Stimulated activated naive CD8-positive, alpha-beta T cell treated with anti-CD3 and anti-CD28 coated beads, Interleukin-15, amount 100 ng/mL, for 72 hours (primary cell): ENCODE measurements around the gene SARDH.
"Not testable (repeated sequence)": the region's sequence is repeated elsewhere in the genome, so short reads cannot be mapped to it uniquely, and the experiment has no call there.

Experiments
- ATAC-seq: fragments of 150-1000 bp; cut with Tn5 transposase; 2 replicates; pipeline ENCODE4 v1.10.0; 2021; ENCODE audit warnings: mild to moderate bottlenecking, moderate library complexity
- DNase-seq, 2 donors: peaks; one replicate each; pipeline ENCODE4 v3.0.0; 2021 to 2022
- H3K27ac Mint-ChIP-seq, 2 donors: one replicate each; pipeline ENCODE4 v1.8.0; 2022; ENCODE audit warnings: mild to moderate bottlenecking in 2 of 2, mixed read lengths in 2 of 2, moderate library complexity in 2 of 2
- H3K27me3 Mint-ChIP-seq: one replicate; pipeline ENCODE4 v1.8.0; 2022; ENCODE audit warnings: mixed read lengths
- H3K4me1 Mint-ChIP-seq: one replicate; pipeline ENCODE4 v1.8.0; 2022; ENCODE audit warnings: mild to moderate bottlenecking, mixed read lengths
- H3K4me3 Mint-ChIP-seq, 2 donors: one replicate each; pipeline ENCODE4 v1.8.0; 2022; ENCODE audit warnings: mild to moderate bottlenecking in 2 of 2, mixed read lengths in 2 of 2, moderate library complexity in 1 of 2
- H3K9me3 Mint-ChIP-seq, 2 donors: one replicate each; pipeline ENCODE4 v1.8.0; 2022; ENCODE audit warnings: mixed read lengths in 2 of 2

Gene SARDH

GRCh38 chr9:133632806-133633680 lies 105.1 kb downstream of the SARDH start:
- Mint-ChIP-seq H3K27me3 (no peaks in the 10 kb centered on the region), H3K4me3 (no peak overlapping the region), H3K9me3 (no peaks in the 10 kb centered on the region), H3K27ac (peak overlapping the region in 1 of 2 donors; percentile 49), H3K4me1 (no peaks in the 10 kb centered on the region)
- no peak for DNase-seq
- no peak for ATAC-seq

GRCh38 chr9:133631111-133631510 lies 107.0 kb downstream of the SARDH start:
- ATAC-seq (no peak), DNase-seq (no peak)
- Mint-ChIP-seq H3K9me3 (peaks cover 13 to 15% of the 10 kb centered on the region in 2 donors), H3K4me3 (no peak overlapping the region), H3K4me1 (no peaks in the 10 kb centered on the region), H3K27ac (peak overlapping the region in 1 of 2 donors; percentile 44), H3K27me3 (no peaks in the 10 kb centered on the region)

GRCh38 chr9:133629221-133630110 lies 108.7 kb downstream of the SARDH start:
- peaks cover 16 to 27% of the 10 kb centered on the region in 2 donors for H3K9me3 Mint-ChIP-seq
- DNase-seq (no peak), ATAC-seq (no peak)
- peak overlapping the region in 1 of 2 donors; percentile 36 for H3K27ac Mint-ChIP-seq
- H3K27me3 Mint-ChIP-seq: no peaks in the 10 kb centered on the region
- no peak overlapping the region for H3K4me3 Mint-ChIP-seq
- no peaks in the 10 kb centered on the region for H3K4me1 Mint-ChIP-seq

GRCh38 chr9:133628766-133629165 lies 109.4 kb downstream of the SARDH start:
- Mint-ChIP-seq H3K4me1 (no peaks in the 10 kb centered on the region), H3K27me3 (no peaks in the 10 kb centered on the region), H3K27ac (no peak overlapping the region), H3K9me3 (peaks cover 16 to 29% of the 10 kb centered on the region in 2 donors), H3K4me3 (no peak overlapping the region)
- ATAC-seq: no peak
- DNase-seq: no peak

GRCh38 chr9:133627341-133627740 lies 110.8 kb downstream of the SARDH start:
- peaks cover 16 to 29% of the 10 kb centered on the region in 2 donors for H3K9me3 Mint-ChIP-seq
- DNase-seq: no peak
- no peak for ATAC-seq
- H3K27ac Mint-ChIP-seq: no peak overlapping the region
- H3K4me3 Mint-ChIP-seq: no peak overlapping the region
- H3K27me3 Mint-ChIP-seq: no peaks in the 10 kb centered on the region
- H3K4me1 Mint-ChIP-seq: peaks cover 3% of the 10 kb centered on the region

- H3K4me3 Mint-ChIP-seq, DNase-seq, H3K27ac Mint-ChIP-seq, ATAC-seq, H3K27me3 Mint-ChIP-seq: not testable (repeated sequence)
- Mint-ChIP-seq H3K9me3 (peaks cover 16 to 29% of the 10 kb centered on the region in 2 donors), H3K4me1 (peaks cover 17% of the 10 kb centered on the region)
Observed at GRCh38 chr9:133626008-133626407, 112.1 kb downstream of the SARDH start.

- H3K4me3 Mint-ChIP-seq: no peak overlapping the region
- no peak overlapping the region for H3K27ac Mint-ChIP-seq
- no peak for DNase-seq
Observed at GRCh38 chr9:133622555-133622954, 115.6 kb downstream of the SARDH start.

GRCh38 chr9:133621725-133622267 lies 116.4 kb downstream of the SARDH start:
- H3K9me3 Mint-ChIP-seq: peaks cover 10 to 20% of the 10 kb centered on the region in 2 donors
- no peak overlapping the region for H3K27ac Mint-ChIP-seq
- peak overlapping the region; percentile 34 to 44 for H3K4me3 Mint-ChIP-seq
- ATAC-seq: no peak
- DNase-seq: no peak
- no peaks in the 10 kb centered on the region for H3K27me3 Mint-ChIP-seq
- H3K4me1 Mint-ChIP-seq: peaks cover 33% of the 10 kb centered on the region

More at GRCh38 chr9:133622555-133622954, 115.6 kb downstream of the SARDH start:
- peaks cover 16 to 28% of the 10 kb centered on the region in 2 donors for H3K9me3 Mint-ChIP-seq
- ATAC-seq: no peak
- peaks cover 33% of the 10 kb centered on the region for H3K4me1 Mint-ChIP-seq
- no peaks in the 10 kb centered on the region for H3K27me3 Mint-ChIP-seq

GRCh38 chr9:133619791-133620190 lies 118.4 kb downstream of the SARDH start:
- Mint-ChIP-seq H3K27ac (no peak overlapping the region), H3K4me3 (peak overlapping the region; percentile 60 to 68), H3K4me1 (peaks cover 33% of the 10 kb centered on the region), H3K9me3 (peaks cover 0 to 5% of the 10 kb centered on the region in 2 donors), H3K27me3 (peaks cover 8% of the 10 kb centered on the region)
- peak; percentile 76 for ATAC-seq
- peak in 1 of 2 donors; percentile 57 for DNase-seq

- no peak for ATAC-seq
- DNase-seq: no peak
- Mint-ChIP-seq H3K27me3 (peaks cover 8% of the 10 kb centered on the region), H3K27ac (no peak overlapping the region), H3K4me3 (no peak overlapping the region), H3K9me3 (no peaks in the 10 kb centered on the region), H3K4me1 (peaks cover 33% of the 10 kb centered on the region)
Observed at GRCh38 chr9:133618726-133619125, 119.4 kb downstream of the SARDH start.

GRCh38 chr9:133616643-133617405 lies 121.3 kb downstream of the SARDH start:
- Mint-ChIP-seq H3K27me3 (peaks cover 21% of the 10 kb centered on the region), H3K4me1 (peaks cover 24% of the 10 kb centered on the region), H3K27ac (no peak overlapping the region), H3K9me3 (no peaks in the 10 kb centered on the region), H3K4me3 (no peak overlapping the region)
- ATAC-seq: no peak
- DNase-seq: no peak

GRCh38 chr9:133615606-133616188 lies 122.5 kb downstream of the SARDH start:
- H3K4me1 Mint-ChIP-seq: peaks cover 13% of the 10 kb centered on the region
- DNase-seq: no peak
- no peak overlapping the region for H3K4me3 Mint-ChIP-seq
- no peaks in the 10 kb centered on the region for H3K9me3 Mint-ChIP-seq
- H3K27me3 Mint-ChIP-seq: peaks cover 32% of the 10 kb centered on the region
- no peak overlapping the region for H3K27ac Mint-ChIP-seq
- ATAC-seq: no peak

- H3K9me3 Mint-ChIP-seq: no peaks in the 10 kb centered on the region
- peaks cover 37% of the 10 kb centered on the region for H3K27me3 Mint-ChIP-seq
- no peak for DNase-seq
- H3K4me3 Mint-ChIP-seq: no peak overlapping the region
- H3K4me1 Mint-ChIP-seq: peaks cover 8% of the 10 kb centered on the region
- no peak overlapping the region for H3K27ac Mint-ChIP-seq
- ATAC-seq: no peak
Observed at GRCh38 chr9:133615186-133615585, 123.0 kb downstream of the SARDH start.

- no peak overlapping the region for H3K27ac Mint-ChIP-seq
- H3K9me3 Mint-ChIP-seq: no peaks in the 10 kb centered on the region
- peaks cover 6% of the 10 kb centered on the region for H3K4me1 Mint-ChIP-seq
- no peak overlapping the region for H3K4me3 Mint-ChIP-seq
- ATAC-seq: no peak
- peaks cover 42% of the 10 kb centered on the region for H3K27me3 Mint-ChIP-seq
- no peak for DNase-seq
Observed at GRCh38 chr9:133614678-133615077, 123.5 kb downstream of the SARDH start.
